ENCODE results near the gene ARHGAP26.
"Not testable (repeated sequence)": the region's sequence is repeated elsewhere in the genome, so short reads cannot be mapped to it uniquely, and the experiment has no call there.

Gene ARHGAP26

DNA sequence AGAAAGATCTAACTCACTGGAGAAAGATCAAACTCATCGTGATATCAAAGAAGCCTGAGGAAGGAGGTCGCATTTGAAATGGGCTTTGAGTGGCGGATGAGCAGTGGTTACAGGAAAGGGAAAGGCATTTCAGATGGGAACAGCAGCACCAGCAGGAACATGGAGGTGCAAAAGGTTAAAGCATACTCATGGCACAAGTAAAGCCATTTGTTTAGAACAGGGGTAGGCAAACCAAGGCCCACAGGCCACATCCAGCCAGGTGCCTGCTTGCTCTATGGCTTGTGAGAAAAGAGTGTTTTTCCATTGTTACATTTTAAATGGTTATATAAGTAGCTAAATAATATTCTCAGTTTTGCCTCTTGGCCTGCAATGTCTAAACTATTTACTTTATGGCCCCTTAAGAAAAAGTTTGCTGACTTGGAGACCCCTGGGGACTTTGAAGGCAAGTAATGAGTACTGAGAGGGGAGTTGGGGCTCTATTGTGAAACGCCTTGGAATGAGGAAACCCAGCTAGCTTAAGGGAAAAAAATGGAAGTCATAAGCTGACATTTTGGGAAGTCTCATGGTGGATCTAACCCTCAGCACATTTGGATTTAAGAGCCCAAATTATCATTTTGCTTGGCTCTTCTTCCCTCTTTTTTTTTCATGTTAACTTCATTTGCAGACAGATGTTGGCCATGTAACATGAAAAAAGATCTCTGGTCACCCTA, 422.2 kb downstream of the ARHGAP26 start:
- Histone ChIP-seq H3K9ac (ENCODE audit: low read depth, low read length) (no peak overlapping the region), H3K9me3 (ENCODE audit: control insufficient read depth, insufficient read depth, low read length) (peaks cover 6% of the 10 kb centered on the region; the same call in 1 of the 2 replicates), H3K36me3 (ENCODE audit: insufficient read depth, low read length) (no peaks in the 10 kb centered on the region), H3K4me1 (ENCODE audit: insufficient read depth, low read length) (peaks cover 6% of the 10 kb centered on the region)

DNA sequence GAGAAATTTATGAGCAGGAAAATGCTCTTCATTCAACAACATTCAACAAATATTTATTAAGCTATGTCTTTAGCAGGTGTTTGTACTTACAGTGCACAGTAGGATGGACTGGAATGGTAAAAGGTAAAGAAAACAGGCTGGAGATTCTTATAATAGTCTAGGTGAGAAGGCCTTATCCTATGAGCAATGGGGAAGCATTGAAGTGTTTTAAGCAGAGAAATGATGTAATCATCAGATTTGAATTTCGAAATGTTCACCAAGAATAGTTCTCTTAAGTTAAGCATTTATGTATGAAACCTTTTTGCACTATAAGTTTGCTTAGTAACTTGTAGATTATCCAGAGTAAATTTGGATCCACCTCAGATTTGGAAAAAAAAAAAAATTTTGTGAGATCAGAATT, 424.0 kb downstream of the ARHGAP26 start:
- Histone ChIP-seq H3K4me1 (ENCODE audit: insufficient read depth, low read length) (no peaks in the 10 kb centered on the region), H3K9me3 (ENCODE audit: control insufficient read depth, insufficient read depth, low read length) (peaks cover 7% of the 10 kb centered on the region; the same call in 1 of the 2 replicates), H3K36me3 (ENCODE audit: insufficient read depth, low read length) (no peaks in the 10 kb centered on the region), H3K9ac (ENCODE audit: low read depth, low read length) (no peak overlapping the region)

DNA sequence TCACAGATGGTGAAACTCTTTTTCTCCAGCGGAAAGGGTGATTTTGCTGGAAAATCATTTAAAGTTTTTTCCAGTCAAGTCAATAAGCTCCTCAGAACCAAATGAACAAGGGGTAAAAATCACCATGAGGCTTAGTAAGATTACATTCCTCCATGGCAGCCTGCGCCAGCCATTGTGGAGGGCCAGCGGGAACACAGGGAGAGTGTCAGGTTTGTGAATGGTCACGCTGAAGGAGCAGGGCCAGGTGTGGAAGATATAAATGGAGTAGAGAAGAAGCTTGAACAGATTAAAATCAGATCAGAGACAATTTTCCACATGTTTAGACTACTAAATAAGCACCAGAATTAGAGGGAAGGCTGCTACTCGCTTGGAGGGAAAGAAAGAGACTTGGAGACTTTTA, 424.5 kb downstream of the ARHGAP26 start:
- Histone ChIP-seq H3K9ac (ENCODE audit: low read depth, low read length) (no peak overlapping the region), H3K4me1 (ENCODE audit: insufficient read depth, low read length) (peaks cover 2% of the 10 kb centered on the region), H3K36me3 (ENCODE audit: insufficient read depth, low read length) (no peaks in the 10 kb centered on the region), H3K9me3 (ENCODE audit: control insufficient read depth, insufficient read depth, low read length) (peaks cover 7% of the 10 kb centered on the region; the same call in 1 of the 2 replicates)

DNA sequence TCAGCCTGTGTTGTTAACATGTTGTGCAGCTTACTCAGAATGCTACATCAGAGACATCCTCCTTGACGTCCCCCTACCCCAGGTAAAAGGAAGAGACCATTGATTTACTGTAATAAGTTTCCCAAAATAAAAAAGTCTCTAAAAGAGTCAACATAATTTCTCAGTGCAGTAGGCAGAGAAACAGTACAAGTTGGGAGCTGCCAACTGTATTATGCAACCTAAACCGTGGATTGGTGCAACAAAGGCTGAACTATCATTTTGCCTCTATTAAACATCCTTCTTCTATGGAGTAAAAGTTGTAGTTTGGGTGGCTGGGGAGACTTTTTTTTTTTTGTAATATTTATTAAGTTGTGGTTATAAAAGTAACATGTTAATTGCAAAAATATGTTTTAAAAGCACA, 425.3 kb downstream of the ARHGAP26 start:
- Histone ChIP-seq H3K36me3 (ENCODE audit: insufficient read depth, low read length) (no peaks in the 10 kb centered on the region), H3K4me1 (ENCODE audit: insufficient read depth, low read length) (peaks cover 6% of the 10 kb centered on the region), H3K9me3 (ENCODE audit: control insufficient read depth, insufficient read depth, low read length) (peaks cover 7% of the 10 kb centered on the region; the same call in 1 of the 2 replicates), H3K9ac (ENCODE audit: low read depth, low read length) (no peak overlapping the region)

DNA sequence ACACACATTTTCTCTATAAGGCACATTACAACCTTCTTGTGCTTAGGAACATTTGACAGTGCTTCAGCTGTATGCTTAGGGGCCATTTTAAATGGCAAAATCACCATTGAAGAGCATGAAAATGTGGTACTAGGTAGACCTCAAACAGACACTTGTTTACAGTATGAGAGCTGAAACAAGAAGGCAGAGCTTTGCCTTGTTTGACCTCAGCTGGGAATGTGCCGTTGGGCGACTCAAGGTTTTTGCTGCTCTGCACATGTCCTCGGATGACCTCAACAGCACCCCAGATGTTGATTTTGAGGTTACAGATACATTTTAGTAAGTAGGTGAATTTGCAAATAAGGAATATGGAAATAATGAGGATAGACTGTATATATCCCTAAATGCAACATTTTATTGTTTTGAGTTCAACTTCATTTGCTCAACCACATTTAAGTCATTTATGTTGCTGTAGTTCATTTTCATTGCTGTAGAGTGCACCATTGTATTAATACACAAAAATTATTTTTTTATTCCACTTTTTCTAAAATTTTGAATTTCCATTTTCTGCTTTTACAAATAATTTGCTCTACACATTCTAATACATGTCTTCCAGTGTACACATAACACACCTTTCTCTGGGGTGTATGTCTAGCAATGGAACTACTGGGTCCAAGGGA, 426.6 kb downstream of the ARHGAP26 start:
- H3K36me3 ChIP-seq (ENCODE audit: insufficient read depth, low read length), result no peaks in the 10 kb centered on the region
- peaks cover 7% of the 10 kb centered on the region; the same call in 1 of the 2 replicates for H3K9me3 ChIP-seq (ENCODE audit: control insufficient read depth, insufficient read depth, low read length)
- no peak overlapping the region for H3K9ac ChIP-seq (ENCODE audit: low read depth, low read length)
- H3K4me1 ChIP-seq (ENCODE audit: insufficient read depth, low read length), result peaks cover 6% of the 10 kb centered on the region

DNA sequence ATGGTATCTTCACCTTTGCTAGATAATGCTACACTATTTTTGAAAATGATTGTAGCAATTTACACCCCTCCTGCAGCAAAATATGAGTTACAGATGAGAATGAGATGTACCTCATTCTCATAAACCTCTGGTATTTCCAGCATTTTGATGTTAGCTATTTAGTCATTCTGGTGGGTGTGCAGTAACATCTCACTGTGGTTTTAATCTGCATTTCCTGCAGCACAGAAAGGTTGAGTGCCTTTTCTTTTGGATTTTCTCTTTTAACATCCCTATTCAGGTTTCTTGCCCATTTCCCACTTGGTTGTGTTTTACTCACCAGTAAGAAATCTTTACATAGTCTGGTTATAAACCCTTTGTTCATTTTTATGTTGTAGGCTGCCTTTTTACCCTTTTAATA, 427.1 kb downstream of the ARHGAP26 start:
- Histone ChIP-seq H3K4me1 (ENCODE audit: insufficient read depth, low read length) (peaks cover 6% of the 10 kb centered on the region), H3K9me3 (ENCODE audit: control insufficient read depth, insufficient read depth, low read length) (peaks cover 7% of the 10 kb centered on the region; the same call in 1 of the 2 replicates), H3K36me3 (ENCODE audit: insufficient read depth, low read length) (no peaks in the 10 kb centered on the region), H3K9ac (ENCODE audit: low read depth, low read length) (no peak overlapping the region)

DNA sequence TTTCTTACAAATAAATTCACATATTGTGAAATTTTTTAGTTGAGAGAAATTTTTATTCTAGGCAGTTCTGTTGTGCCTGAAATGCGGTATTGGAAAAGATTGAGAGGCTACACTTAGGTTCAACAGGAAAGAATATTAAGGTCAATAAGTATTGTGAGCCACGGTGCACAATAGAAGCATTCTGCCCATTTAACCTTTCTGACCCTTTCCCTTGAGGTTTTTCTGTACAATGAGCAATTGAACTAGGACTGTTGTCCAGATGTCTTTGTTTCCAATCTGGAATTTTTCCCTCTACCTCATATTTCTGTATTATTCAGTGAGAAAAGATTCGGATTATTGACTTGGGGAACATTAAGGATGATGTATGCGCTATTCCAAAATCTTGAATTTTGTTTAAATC, 428.2 kb downstream of the ARHGAP26 start:
- Histone ChIP-seq H3K36me3 (ENCODE audit: insufficient read depth, low read length) (no peaks in the 10 kb centered on the region), H3K9me3 (ENCODE audit: control insufficient read depth, insufficient read depth, low read length) (peaks cover 7% of the 10 kb centered on the region; the same call in 1 of the 2 replicates), H3K9ac (ENCODE audit: low read depth, low read length) (no peak overlapping the region), H3K4me1 (ENCODE audit: insufficient read depth, low read length) (peaks cover 6% of the 10 kb centered on the region)

DNA sequence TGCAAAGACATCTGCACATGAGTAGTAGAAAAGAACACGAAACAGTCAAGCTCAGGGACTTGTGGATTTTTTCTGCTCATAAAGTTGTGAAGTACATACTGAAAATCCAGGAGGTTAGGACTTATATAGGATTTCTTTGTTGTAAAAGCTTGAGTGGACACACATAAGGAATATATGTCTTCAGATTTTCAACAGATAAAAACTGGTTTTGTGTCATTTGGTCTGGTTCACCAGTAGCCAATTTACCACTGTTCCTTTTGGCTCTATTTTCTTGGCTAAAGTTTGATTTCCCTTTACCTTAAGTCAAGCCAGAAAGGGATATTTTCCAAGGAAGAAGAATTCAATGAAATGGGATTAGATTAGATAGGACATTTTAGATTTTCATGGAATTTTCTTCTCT, 429.0 kb downstream of the ARHGAP26 start:
- Histone ChIP-seq H3K4me1 (ENCODE audit: insufficient read depth, low read length) (peaks cover 6% of the 10 kb centered on the region), H3K9ac (ENCODE audit: low read depth, low read length) (no peak overlapping the region), H3K36me3 (ENCODE audit: insufficient read depth, low read length) (no peaks in the 10 kb centered on the region), H3K9me3 (ENCODE audit: control insufficient read depth, insufficient read depth, low read length) (peaks cover 7% of the 10 kb centered on the region; the same call in 1 of the 2 replicates)

DNA sequence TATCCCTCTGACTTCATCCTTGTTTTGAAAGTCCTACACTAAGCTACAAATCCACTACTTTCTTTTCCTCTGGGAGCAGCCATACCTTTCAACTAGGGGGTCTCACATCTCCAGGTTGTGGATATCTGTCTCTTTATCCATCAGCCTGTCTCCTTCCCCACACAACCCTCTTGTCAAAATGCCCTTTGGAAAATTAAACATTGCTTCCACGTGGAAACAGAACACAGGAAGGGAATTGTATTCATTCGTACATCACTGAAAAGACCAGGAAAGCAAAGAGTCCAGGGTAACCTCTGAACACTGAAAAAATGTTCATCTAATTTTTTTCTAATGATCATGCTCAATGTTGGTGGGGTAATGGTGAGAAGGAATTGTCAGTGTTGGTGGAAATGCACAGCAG, 429.7 kb downstream of the ARHGAP26 start:
- H3K9ac ChIP-seq (ENCODE audit: low read depth, low read length), result no peak overlapping the region
- H3K36me3 ChIP-seq (ENCODE audit: insufficient read depth, low read length), result no peaks in the 10 kb centered on the region
- peaks cover 6% of the 10 kb centered on the region for H3K4me1 ChIP-seq (ENCODE audit: insufficient read depth, low read length)
- H3K9me3 ChIP-seq (ENCODE audit: control insufficient read depth, insufficient read depth, low read length), result peaks cover 7% of the 10 kb centered on the region; the same call in 1 of the 2 replicates

DNA sequence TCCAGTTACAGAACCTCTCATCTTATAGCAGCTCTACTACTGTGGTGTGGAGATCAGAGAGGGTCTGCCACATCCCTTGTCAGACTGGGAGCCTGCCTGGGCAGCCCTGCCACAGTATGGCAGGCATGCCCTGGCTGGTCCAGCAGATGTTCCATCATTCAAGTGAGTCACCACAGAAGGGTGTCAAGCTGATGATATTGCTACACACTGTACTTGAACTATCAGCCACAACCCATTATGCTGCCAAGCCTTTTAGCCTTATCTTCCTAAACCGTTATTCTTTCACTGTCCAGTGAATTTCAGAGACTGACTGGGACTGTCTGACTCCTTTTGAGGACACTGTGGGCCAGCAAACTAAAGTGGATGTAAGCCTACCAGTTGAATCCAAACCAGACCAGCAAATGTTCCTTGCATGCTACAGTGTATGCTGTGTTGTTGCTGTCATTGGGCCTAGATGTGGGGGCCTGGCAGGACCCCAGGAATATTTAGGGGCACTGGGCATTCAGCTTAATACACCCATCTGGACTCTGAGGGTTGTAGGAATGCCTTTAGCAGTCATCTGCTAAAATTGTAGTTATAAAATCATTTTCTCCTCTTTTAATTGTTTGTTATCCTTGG, 430.7 kb downstream of the ARHGAP26 start:
- Histone ChIP-seq H3K9ac (ENCODE audit: low read depth, low read length) (no peak overlapping the region), H3K36me3 (ENCODE audit: insufficient read depth, low read length) (no peaks in the 10 kb centered on the region), H3K4me1 (ENCODE audit: insufficient read depth, low read length) (peaks cover 7% of the 10 kb centered on the region), H3K9me3 (ENCODE audit: control insufficient read depth, insufficient read depth, low read length) (peaks cover 7% of the 10 kb centered on the region; the same call in 1 of the 2 replicates)

DNA sequence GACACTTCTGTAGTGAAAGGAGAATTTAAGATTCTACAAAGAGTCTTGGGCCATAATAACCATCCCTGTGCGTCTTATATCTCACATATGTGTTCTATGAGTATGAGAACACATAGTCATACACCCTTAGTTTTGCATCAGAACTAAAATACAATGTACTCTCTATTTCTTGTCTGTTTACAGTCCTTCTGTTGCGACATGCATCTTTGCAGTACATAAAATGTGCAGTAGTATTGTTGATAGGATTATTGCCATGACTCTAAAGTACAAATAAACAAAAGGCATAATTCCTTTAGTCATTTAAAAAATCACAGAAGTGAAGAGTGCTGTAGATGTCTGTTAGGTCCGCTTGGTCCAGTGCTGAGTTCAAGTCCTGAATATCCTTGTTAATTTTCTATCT, 431.4 kb downstream of the ARHGAP26 start:
- no peak overlapping the region for H3K9ac ChIP-seq (ENCODE audit: low read depth, low read length)
- H3K36me3 ChIP-seq (ENCODE audit: insufficient read depth, low read length), result no peaks in the 10 kb centered on the region
- peaks cover 7% of the 10 kb centered on the region; the same call in 1 of the 2 replicates for H3K9me3 ChIP-seq (ENCODE audit: control insufficient read depth, insufficient read depth, low read length)
- H3K4me1 ChIP-seq (ENCODE audit: insufficient read depth, low read length), result peaks cover 11% of the 10 kb centered on the region

DNA sequence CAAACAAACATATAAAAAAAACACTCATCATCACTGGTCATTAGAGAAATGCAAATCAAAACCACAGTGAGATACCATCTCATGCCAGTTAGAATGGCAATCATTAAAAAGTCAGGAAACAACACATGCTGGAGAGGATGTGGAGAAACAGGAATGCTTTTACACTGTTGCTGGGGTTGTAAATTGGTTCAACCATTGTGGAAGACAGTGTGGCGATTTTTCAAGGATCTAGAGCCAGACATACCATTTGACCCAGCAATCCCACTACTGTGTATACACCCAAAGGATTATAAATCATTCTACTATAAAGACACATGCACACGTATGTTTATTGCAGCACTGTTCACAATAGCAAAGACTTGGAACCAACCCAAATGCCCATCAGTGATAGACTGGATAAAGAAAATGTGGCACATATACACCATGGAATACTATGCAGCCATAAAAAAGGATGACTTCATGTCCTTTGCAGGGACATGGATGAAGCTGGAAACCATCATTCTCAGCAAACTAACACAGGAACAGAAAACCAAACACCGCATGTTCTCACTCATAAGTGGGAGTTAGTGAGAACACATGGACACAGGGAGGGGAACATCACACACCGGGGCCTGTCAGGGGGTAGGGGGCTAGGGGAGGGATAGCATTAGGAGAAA, 433.3 kb downstream of the ARHGAP26 start:
- not testable (repeated sequence) for H3K36me3 ChIP-seq (ENCODE audit: insufficient read depth, low read length); H3K9ac ChIP-seq (ENCODE audit: low read depth, low read length); H3K9me3 ChIP-seq (ENCODE audit: control insufficient read depth, insufficient read depth, low read length)
- peaks cover 14% of the 10 kb centered on the region for H3K4me1 ChIP-seq (ENCODE audit: insufficient read depth, low read length)

DNA sequence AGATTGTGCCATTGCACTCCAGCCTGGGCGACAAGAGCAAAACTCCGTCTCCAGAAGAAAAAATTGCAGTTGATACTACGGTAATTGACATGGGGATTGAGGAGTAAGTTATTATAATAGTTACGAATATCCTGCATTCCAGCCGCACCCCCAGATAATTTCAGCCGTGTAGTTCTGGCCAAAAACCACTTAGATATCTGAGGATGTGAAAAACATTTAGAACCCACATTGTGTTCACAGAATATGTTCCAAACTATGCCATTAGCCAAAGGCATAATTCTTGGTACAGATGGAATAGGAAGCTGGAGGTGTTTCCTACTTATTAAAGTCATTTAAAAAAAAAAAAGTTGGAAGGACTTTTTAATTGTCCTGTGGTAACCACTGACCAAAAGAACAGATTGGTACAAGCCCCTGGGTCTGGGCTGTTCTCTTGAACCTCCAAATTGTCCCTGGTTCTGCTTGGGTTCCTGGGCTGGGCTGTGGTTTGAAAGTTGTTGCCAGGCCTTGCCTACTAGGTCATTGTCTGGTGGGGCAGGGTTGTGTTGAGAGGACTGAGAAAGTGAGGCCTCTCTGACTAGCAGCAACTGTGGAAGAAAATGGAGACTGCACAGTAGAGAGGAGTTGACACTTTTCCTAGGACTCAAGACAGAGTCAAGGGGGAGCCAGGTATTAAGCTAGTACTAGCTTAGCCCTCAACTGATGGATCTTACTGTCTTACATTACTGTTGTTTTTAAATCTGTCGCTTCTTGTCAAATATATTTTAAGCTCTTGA, 434.5 kb downstream of the ARHGAP26 start:
- H3K36me3 ChIP-seq (ENCODE audit: insufficient read depth, low read length), result no peaks in the 10 kb centered on the region
- H3K9me3 ChIP-seq (ENCODE audit: control insufficient read depth, insufficient read depth, low read length), result no peaks in the 10 kb centered on the region
- H3K4me1 ChIP-seq (ENCODE audit: insufficient read depth, low read length), result peaks cover 12% of the 10 kb centered on the region
- H3K9ac ChIP-seq (ENCODE audit: low read depth, low read length), result no peak overlapping the region

DNA sequence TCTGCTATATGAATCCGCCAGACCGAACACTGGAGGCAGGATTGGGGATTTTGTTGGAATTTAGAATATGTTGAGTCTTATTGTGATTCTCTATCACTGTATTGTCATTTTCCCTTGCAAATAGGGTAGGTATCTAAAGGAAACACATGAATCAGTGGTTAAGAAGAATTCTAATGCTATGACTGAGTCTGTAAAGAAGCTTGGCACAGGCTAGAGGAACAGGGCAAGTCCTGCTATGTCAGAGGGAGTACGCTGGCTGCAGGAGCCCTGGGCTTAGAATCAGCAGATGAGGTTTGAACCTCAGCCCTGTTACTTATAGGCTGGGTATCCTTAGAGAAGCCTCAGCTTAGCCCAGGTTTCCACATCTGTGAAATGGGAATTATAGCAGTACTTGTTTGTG, 435.2 kb downstream of the ARHGAP26 start:
- H3K4me1 ChIP-seq (ENCODE audit: insufficient read depth, low read length), result peaks cover 8% of the 10 kb centered on the region
- H3K9ac ChIP-seq (ENCODE audit: low read depth, low read length), result no peak overlapping the region
- H3K36me3 ChIP-seq (ENCODE audit: insufficient read depth, low read length), result no peaks in the 10 kb centered on the region
- H3K9me3 ChIP-seq (ENCODE audit: control insufficient read depth, insufficient read depth, low read length), result no peaks in the 10 kb centered on the region
